GM12892 (cell line): ENCODE data around the gene AK5.
A peak's percentile ranks its signal among the peaks of the same experiment; 100 is the strongest.

ENCODE experiments used
- DNase-seq: peaks from one replicate; pipeline ENCODE4 v3.0.0; 2011; ENCODE audit not compliant: insufficient read length
- FAIRE-seq: peaks from 2 replicates; lab custom pipeline; 2011; peaks lifted over from hg19 to GRCh38; lab: Jason Lieb, UNC
- POLR2A ChIP-seq: IDR thresholded peaks from 2 replicates; pipeline ENCODE4 v1.6.1; 2011; ENCODE audit warnings: low read depth, low read length, control low read depth
- POLR2AphosphoS5 ChIP-seq: IDR thresholded peaks from 2 replicates; pipeline ENCODE4 v1.6.1; 2011; ENCODE audit warnings: low read depth, low read length, control low read depth
- TAF1 ChIP-seq: IDR thresholded peaks from 2 replicates; pipeline ENCODE4 v1.6.1; 2011; ENCODE audit warnings: low read depth, mild to moderate bottlenecking, control low read depth, low read length, borderline replicate concordance

The AK5 gene

GRCh38 chr1:77571642-77572041 is 289.8 kb downstream of the AK5 start:
- TF ChIP-seq POLR2A (no peak), TAF1 (no peak), POLR2AphosphoS5 (no peak)
- FAIRE-seq (no peak), DNase-seq (no peak)

GRCh38 chr1:77579547-77579946 is 297.7 kb downstream of the AK5 start:
- DNase-seq (no peak), FAIRE-seq (no peak)
- TF ChIP-seq POLR2A (no peak), POLR2AphosphoS5 (no peak), TAF1 (no peak)

- FAIRE-seq = no peak
- no peak for DNase-seq
- TF ChIP-seq POLR2A (no peak), TAF1 (no peak), POLR2AphosphoS5 (no peak)
Measured at GRCh38 chr1:77582905-77583304, 301.1 kb downstream of the AK5 start.

GRCh38 chr1:77583483-77583882 is 301.7 kb downstream of the AK5 start:
- DNase-seq (no peak), FAIRE-seq (no peak)
- TF ChIP-seq TAF1 (no peak), POLR2AphosphoS5 (no peak), POLR2A (no peak)

- TF ChIP-seq TAF1 (no peak), POLR2AphosphoS5 (no peak), POLR2A (no peak)
- DNase-seq = no peak
- no peak for FAIRE-seq
Measured at GRCh38 chr1:77584884-77585283, 303.1 kb downstream of the AK5 start.

- DNase-seq (no peak), FAIRE-seq (peak; percentile 36)
- TF ChIP-seq POLR2A (no peak), POLR2AphosphoS5 (no peak), TAF1 (no peak)
Measured at GRCh38 chr1:77585610-77586314, 303.9 kb downstream of the AK5 start.

GRCh38 chr1:77589231-77589630 is 307.4 kb downstream of the AK5 start:
- no peak for FAIRE-seq

GRCh38 chr1:77590651-77591050 is 308.8 kb downstream of the AK5 start:
- TF ChIP-seq TAF1 (no peak), POLR2A (no peak), POLR2AphosphoS5 (no peak)
- DNase-seq (no peak), FAIRE-seq (no peak)

More at GRCh38 chr1:77589231-77589630, 307.4 kb downstream of the AK5 start:
- no peak for DNase-seq
- TF ChIP-seq POLR2AphosphoS5 = no peak
- TF ChIP-seq TAF1 = no peak
- TF ChIP-seq POLR2A = no peak

- TF ChIP-seq POLR2A (no peak), POLR2AphosphoS5 (no peak), TAF1 (no peak)
- FAIRE-seq = no peak
Measured at GRCh38 chr1:77592906-77593305, 311.1 kb downstream of the AK5 start.

GRCh38 chr1:77594366-77595112 is 312.7 kb downstream of the AK5 start:
- DNase-seq (no peak), FAIRE-seq (no peak)
- no peak for TF ChIP-seq POLR2AphosphoS5
- TF ChIP-seq POLR2A = no peak
- no peak for TF ChIP-seq TAF1

More at GRCh38 chr1:77592906-77593305, 311.1 kb downstream of the AK5 start:
- no peak for DNase-seq

GRCh38 chr1:77597310-77597709 is 315.5 kb downstream of the AK5 start:
- no peak for TF ChIP-seq TAF1
- TF ChIP-seq POLR2AphosphoS5 = no peak
- TF ChIP-seq POLR2A = no peak
- FAIRE-seq (no peak), DNase-seq (no peak)
